Measurements from ENCODE around the gene COL11A1. TPM values are rescaled to one million over a fixed set of nuclear protein-coding genes. Genes with fewer than 3 reads are reported as not detected.
"Not testable (repeated sequence)": the region's sequence is repeated elsewhere in the genome, so short reads cannot be mapped to it uniquely, and the experiment has no call there.

COL11A1 gene
- total RNA-seq, 2 donors from 2014 or later: 0.32 to 0.88 TPM

- no peak overlapping the region for H3K4me3 ChIP-seq
- no peak for TF ChIP-seq CTCF (IDR thresholded peaks at IDR 0.05)
- H3K9me3 ChIP-seq: no peaks in the 10 kb centered on the region
- no peaks in the 10 kb centered on the region for H3K4me1 ChIP-seq
- DNase-seq: no peak
- no peaks in the 10 kb centered on the region for H3K36me3 ChIP-seq
- H3K27me3 ChIP-seq: no peaks in the 10 kb centered on the region
- no peak overlapping the region for H3K9ac ChIP-seq (ENCODE audit: low read depth in 2 of 2, low read length in 2 of 2)
- intact Hi-C loops (cut with DNase I): no loop called here
- H3K27ac ChIP-seq: no peak overlapping the region
Measured at GRCh38 chr1:103142461-103142860, 34.1 kb upstream of the COL11A1 start.

- no peak overlapping the region for H3K9ac ChIP-seq (ENCODE audit: low read depth in 2 of 2, low read length in 2 of 2)
- no peak overlapping the region for H3K4me3 ChIP-seq
- H3K27me3 ChIP-seq: no peaks in the 10 kb centered on the region
- H3K4me1 ChIP-seq: no peaks in the 10 kb centered on the region
- no peak for DNase-seq
- TF ChIP-seq CTCF (IDR thresholded peaks at IDR 0.05): no peak
- no peak overlapping the region for H3K27ac ChIP-seq
- intact Hi-C loops (cut with DNase I): no loop called here
- no peaks in the 10 kb centered on the region for H3K9me3 ChIP-seq
- no peaks in the 10 kb centered on the region for H3K36me3 ChIP-seq
Measured at GRCh38 chr1:103129796-103130195, 21.5 kb upstream of the COL11A1 start.

GRCh38 chr1:103129255-103129654 is 20.9 kb upstream of the COL11A1 start:
- Histone ChIP-seq H3K27ac (no peak overlapping the region), H3K4me3 (no peak overlapping the region), H3K9me3 (no peaks in the 10 kb centered on the region), H3K27me3 (no peaks in the 10 kb centered on the region), H3K4me1 (no peaks in the 10 kb centered on the region), H3K36me3 (no peaks in the 10 kb centered on the region), H3K9ac (ENCODE audit: low read depth in 2 of 2, low read length in 2 of 2) (no peak overlapping the region)
- intact Hi-C loops (cut with DNase I): no loop called here
- no peak for DNase-seq
- no peak for TF ChIP-seq CTCF (IDR thresholded peaks at IDR 0.05)

GRCh38 chr1:103128256-103128655 is 19.9 kb upstream of the COL11A1 start:
- H3K9me3 ChIP-seq; H3K27me3 ChIP-seq; H3K36me3 ChIP-seq; intact Hi-C loops (cut with DNase I); H3K4me1 ChIP-seq; H3K4me3 ChIP-seq; DNase-seq; H3K9ac ChIP-seq (ENCODE audit: low read depth in 2 of 2, low read length in 2 of 2); H3K27ac ChIP-seq: not testable (repeated sequence)

GRCh38 chr1:103125219-103125618 is 16.9 kb upstream of the COL11A1 start:
- H3K27me3 ChIP-seq: no peaks in the 10 kb centered on the region
- H3K27ac ChIP-seq: no peak overlapping the region
- intact Hi-C loops (cut with DNase I): no loop called here
- H3K4me1 ChIP-seq: no peaks in the 10 kb centered on the region
- no peaks in the 10 kb centered on the region for H3K9me3 ChIP-seq
- no peak for TF ChIP-seq CTCF (IDR thresholded peaks at IDR 0.05)
- no peak for DNase-seq
- no peak overlapping the region for H3K4me3 ChIP-seq
- no peaks in the 10 kb centered on the region for H3K36me3 ChIP-seq
- H3K9ac ChIP-seq (ENCODE audit: low read depth in 2 of 2, low read length in 2 of 2): no peak overlapping the region

- Histone ChIP-seq H3K4me1 (no peaks in the 10 kb centered on the region), H3K9me3 (no peaks in the 10 kb centered on the region), H3K36me3 (no peaks in the 10 kb centered on the region), H3K4me3 (no peak overlapping the region), H3K27me3 (no peaks in the 10 kb centered on the region), H3K9ac (ENCODE audit: low read depth in 2 of 2, low read length in 2 of 2) (no peak overlapping the region), H3K27ac (no peak overlapping the region)
- intact Hi-C loops (cut with DNase I): no loop called here
- no peak for DNase-seq
- TF ChIP-seq CTCF (IDR thresholded peaks at IDR 0.05): no peak
Measured at GRCh38 chr1:103122983-103123720, 14.8 kb upstream of the COL11A1 start.
